H9 (cell line): ENCODE measurements around the gene AFF2. TPM values are rescaled to one million over a fixed set of nuclear protein-coding genes. Genes with fewer than 3 reads are reported as not detected.

Experiments used
- DNase-seq: peaks from one replicate; pipeline ENCODE4 v3.0.0-alpha.2; 2017
- H2AFZ ChIP-seq: one replicate; pipeline ENCODE4 v1.6.1; 2013; ENCODE audit warnings: mild to moderate bottlenecking, low read length, control low read depth, moderate library complexity
- H2AK5ac ChIP-seq: 2 replicates; pipeline ENCODE4 v1.6.1; 2013; ENCODE audit warnings: low read length, control low read depth, mixed read lengths; ENCODE audit not compliant: insufficient read length
- H2BK120ac ChIP-seq: one replicate; pipeline ENCODE4 v1.6.1; 2013; ENCODE audit warnings: low read depth, mild to moderate bottlenecking, low read length, control low read depth, inconsistent platforms; ENCODE audit not compliant: poor library complexity, severe bottlenecking
- H2BK12ac ChIP-seq: 2 replicates; pipeline ENCODE4 v1.6.1; 2013; ENCODE audit warnings: low read length, control low read depth, mixed read lengths, low read depth; ENCODE audit not compliant: insufficient read length
- H2BK15ac ChIP-seq: 2 replicates; pipeline ENCODE4 v1.6.1; 2013; ENCODE audit warnings: low read depth, low read length, control low read depth
- H2BK20ac ChIP-seq: one replicate; pipeline ENCODE4 v1.6.1; 2013; ENCODE audit warnings: low read depth, mild to moderate bottlenecking, low read length, control low read depth, inconsistent platforms; ENCODE audit not compliant: poor library complexity, severe bottlenecking
- H2BK5ac ChIP-seq: 2 replicates; pipeline ENCODE4 v1.6.1; 2013; ENCODE audit warnings: low read length, control low read depth, mixed read lengths; ENCODE audit not compliant: insufficient read length
- H3K14ac ChIP-seq: 2 replicates; pipeline ENCODE4 v1.6.1; 2013; ENCODE audit warnings: low read length, control low read depth; ENCODE audit not compliant: insufficient read depth
- H3K18ac ChIP-seq: 2 replicates; pipeline ENCODE4 v1.6.1; 2013; ENCODE audit warnings: low read depth, mild to moderate bottlenecking, mixed read lengths, low read length, control low read depth; ENCODE audit not compliant: insufficient read length
- H3K23ac ChIP-seq: 2 replicates; pipeline ENCODE4 v1.6.1; 2013; ENCODE audit warnings: low read length, control low read depth, mixed read lengths, low read depth; ENCODE audit not compliant: insufficient read length
- H3K23me2 ChIP-seq: 2 replicates; pipeline ENCODE4 v1.6.1; 2013; ENCODE audit warnings: low read depth, mild to moderate bottlenecking, mixed read lengths, low read length, control low read depth; ENCODE audit not compliant: insufficient read length, poor library complexity, severe bottlenecking
- H3K27ac ChIP-seq: 2 replicates; pipeline ENCODE4 v1.5.1; 2013; ENCODE audit warnings: low read length, control low read depth, mixed read lengths, low read depth; ENCODE audit not compliant: insufficient read length
- H3K27me3 ChIP-seq: 2 replicates; pipeline ENCODE4 v1.6.1; 2013; ENCODE audit warnings: low read length, control low read depth, inconsistent platforms; ENCODE audit not compliant: insufficient read depth
- H3K4ac ChIP-seq: 2 replicates; pipeline ENCODE4 v1.6.1; 2013; ENCODE audit warnings: low read depth, mild to moderate bottlenecking, control low read depth, inconsistent platforms, low read length, moderate library complexity
- H3K4me1 ChIP-seq: 2 replicates; pipeline ENCODE4 v1.6.1; 2013; ENCODE audit warnings: low read length, control low read depth, inconsistent platforms; ENCODE audit not compliant: insufficient read depth
- H3K4me2 ChIP-seq: 2 replicates; pipeline ENCODE4 v1.6.1; 2013; ENCODE audit warnings: low read length, control low read depth, mixed read lengths; ENCODE audit not compliant: insufficient read length, insufficient read depth
- H3K56ac ChIP-seq: 2 replicates; pipeline ENCODE4 v1.6.1; 2013; ENCODE audit warnings: low read depth, mild to moderate bottlenecking, mixed read lengths, low read length, control low read depth; ENCODE audit not compliant: insufficient read length
- H3K79me1 ChIP-seq: 2 replicates; pipeline ENCODE4 v1.6.1; 2013; ENCODE audit warnings: low read depth, mild to moderate bottlenecking, moderate library complexity, low read length, control low read depth, inconsistent platforms; ENCODE audit not compliant: insufficient read depth, poor library complexity, severe bottlenecking
- H3K79me2 ChIP-seq: 2 replicates; pipeline ENCODE4 v1.6.1; 2013; ENCODE audit warnings: low read length, control low read depth, inconsistent platforms; ENCODE audit not compliant: insufficient read depth
- H3K9ac ChIP-seq: 2 replicates; pipeline ENCODE4 v1.6.1; 2013; ENCODE audit warnings: low read length, control low read depth, mixed read lengths; ENCODE audit not compliant: insufficient read length; ENCODE audit errors: extremely low read depth
- H3K9me3 ChIP-seq: one replicate; pipeline ENCODE4 v1.6.1; 2013; ENCODE audit warnings: low read depth, low read length, inconsistent platforms; ENCODE audit not compliant: control insufficient read depth
- H3T11ph ChIP-seq: one replicate; pipeline ENCODE4 v1.6.1; 2013; ENCODE audit warnings: mild to moderate bottlenecking, low read length, control low read depth, inconsistent platforms
- H4K20me1 ChIP-seq: one replicate; pipeline ENCODE4 v1.6.1; 2013; ENCODE audit not compliant: control insufficient read depth, insufficient read length, insufficient read depth
- H4K5ac ChIP-seq: 2 replicates; pipeline ENCODE4 v1.6.1; 2013; ENCODE audit warnings: low read depth, mild to moderate bottlenecking, mixed read lengths, low read length, control low read depth; ENCODE audit not compliant: insufficient read length
- H4K8ac ChIP-seq: replicated peaks from 2 replicates; pipeline ENCODE4 v1.6.1; 2013; ENCODE audit warnings: low read length, control low read depth, mixed read lengths, low read depth; ENCODE audit not compliant: insufficient read length
- H4K91ac ChIP-seq: 2 replicates; pipeline ENCODE4 v1.6.1; 2013; ENCODE audit warnings: low read depth, mild to moderate bottlenecking, moderate library complexity, mixed read lengths, low read length, control low read depth; ENCODE audit not compliant: insufficient read length
- H3K27ac Mint-ChIP-seq, 3 experiments: 2 replicates in 2 of 3; 3 replicates in 1 of 3; pipeline ENCODE4 v1.8.0; 2020 to 2021; ENCODE audit warnings: mixed read lengths in 3 of 3, mild to moderate bottlenecking in 1 of 3, moderate library complexity in 1 of 3
- H3K27me3 Mint-ChIP-seq: 2 replicates; pipeline ENCODE4 v1.8.0; 2021; ENCODE audit warnings: low read depth, mild to moderate bottlenecking, moderate library complexity, mixed read lengths
- H3K36me3 Mint-ChIP-seq, 3 experiments: 2 replicates in 2 of 3; 3 replicates in 1 of 3; pipeline ENCODE4 v1.8.0; 2020 to 2021; ENCODE audit warnings: low read depth in 3 of 3, mixed read lengths in 3 of 3; ENCODE audit not compliant: insufficient read depth in 1 of 3
- H3K4me1 Mint-ChIP-seq, 2 experiments: 2 replicates each; pipeline ENCODE4 v1.8.0; 2020; ENCODE audit warnings: mixed read lengths in 2 of 2
- H3K4me3 Mint-ChIP-seq, 2 experiments: 2 replicates in 1 of 2; 3 replicates in 1 of 2; pipeline ENCODE4 v1.8.0; 2020 to 2021; ENCODE audit warnings: mild to moderate bottlenecking in 2 of 2, mixed read lengths in 2 of 2, moderate library complexity in 1 of 2
- H3K9me3 Mint-ChIP-seq, 2 experiments: 2 replicates in 1 of 2; 3 replicates in 1 of 2; pipeline ENCODE4 v1.8.0; 2020; ENCODE audit warnings: mild to moderate bottlenecking in 2 of 2, mixed read lengths in 2 of 2, moderate library complexity in 1 of 2
- WGBS: extraction: QIAGEN DNeasy Blood & Tissue Kit; methylation state at CpG from one replicate; pipeline ENCODE4 v1.1.7; 2013; ENCODE audit warnings: missing lambda C conversion rate, low lambda C conversion rate, mixed read lengths; ENCODE audit not compliant: insufficient read length; ENCODE audit errors: extremely low coverage; 5-methylcytosine and 5-hydroxymethylcytosine counted together
- total RNA-seq: library from RNA; stranded (reverse); gene quantifications from 2 replicates; pipeline ENCODE4 v1.2.1, GENCODE V29; 2021
- TF ChIP-seq, protein P1 (sequence below): fragments of 200-600 bp; sonication (generic); conservative IDR thresholded peaks from 3 replicates; pipeline ENCODE4 v1.8.0; 2021; ENCODE audit warnings: antibody characterized with exemption, mild to moderate bottlenecking

AFF2 gene
- total RNA-seq, 1 experiment from 2014 or later = 14.6 TPM

DNA sequence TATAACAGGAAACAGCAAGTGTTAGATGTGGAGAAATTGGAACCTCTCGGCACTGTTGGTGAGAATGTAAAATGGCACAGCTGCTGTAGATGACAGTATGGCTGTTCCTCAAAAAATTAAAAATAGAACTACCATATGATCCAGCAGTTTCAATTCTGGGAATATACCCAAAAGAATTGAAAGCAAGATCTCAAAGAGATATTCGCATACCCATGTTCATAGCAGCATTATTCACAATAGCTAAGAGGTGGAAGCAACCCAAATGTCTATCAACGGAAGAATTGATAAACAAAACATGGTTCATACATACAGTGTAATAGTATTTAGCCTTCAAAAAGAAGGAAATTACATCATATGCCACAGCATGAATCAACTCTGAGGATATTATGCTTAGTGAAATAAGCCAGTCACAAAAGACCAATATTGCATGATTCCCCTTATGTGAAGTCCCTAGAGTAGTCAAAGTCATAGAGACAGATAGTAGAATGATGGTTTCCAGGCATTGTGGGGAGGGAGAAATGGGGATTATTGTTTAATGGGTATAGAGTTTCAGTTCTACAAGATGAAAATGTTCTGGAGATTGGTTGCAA lies 537.0 kb downstream of the AFF2 start:
- H3K4me2 ChIP-seq = no peak overlapping the region
- H3K79me2 ChIP-seq = no peaks in the 10 kb centered on the region
- H2BK20ac ChIP-seq = no peak overlapping the region
- no peak overlapping the region for H3K18ac ChIP-seq
- peaks cover 22% of the 10 kb centered on the region for H3K9me3 ChIP-seq
- no peak overlapping the region for H3K56ac ChIP-seq
- H4K20me1 ChIP-seq = no peaks in the 10 kb centered on the region
- H3K23me2 ChIP-seq = no peaks in the 10 kb centered on the region
- DNase-seq = no peak
- H3K4me1 ChIP-seq = no peaks in the 10 kb centered on the region
- no peak overlapping the region for H4K8ac ChIP-seq
- no peak overlapping the region for H3K23ac ChIP-seq
- TF ChIP-seq, protein P1, sequence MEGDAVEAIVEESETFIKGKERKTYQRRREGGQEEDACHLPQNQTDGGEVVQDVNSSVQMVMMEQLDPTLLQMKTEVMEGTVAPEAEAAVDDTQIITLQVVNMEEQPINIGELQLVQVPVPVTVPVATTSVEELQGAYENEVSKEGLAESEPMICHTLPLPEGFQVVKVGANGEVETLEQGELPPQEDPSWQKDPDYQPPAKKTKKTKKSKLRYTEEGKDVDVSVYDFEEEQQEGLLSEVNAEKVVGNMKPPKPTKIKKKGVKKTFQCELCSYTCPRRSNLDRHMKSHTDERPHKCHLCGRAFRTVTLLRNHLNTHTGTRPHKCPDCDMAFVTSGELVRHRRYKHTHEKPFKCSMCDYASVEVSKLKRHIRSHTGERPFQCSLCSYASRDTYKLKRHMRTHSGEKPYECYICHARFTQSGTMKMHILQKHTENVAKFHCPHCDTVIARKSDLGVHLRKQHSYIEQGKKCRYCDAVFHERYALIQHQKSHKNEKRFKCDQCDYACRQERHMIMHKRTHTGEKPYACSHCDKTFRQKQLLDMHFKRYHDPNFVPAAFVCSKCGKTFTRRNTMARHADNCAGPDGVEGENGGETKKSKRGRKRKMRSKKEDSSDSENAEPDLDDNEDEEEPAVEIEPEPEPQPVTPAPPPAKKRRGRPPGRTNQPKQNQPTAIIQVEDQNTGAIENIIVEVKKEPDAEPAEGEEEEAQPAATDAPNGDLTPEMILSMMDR = no peak
- H3K9ac ChIP-seq = no peak overlapping the region
- no peak overlapping the region for H3K27ac ChIP-seq
- H3K36me3 Mint-ChIP-seq = no peaks in the 10 kb centered on the region; a peak in 1 of 7 replicates
- no peak overlapping the region for H3K4me3 Mint-ChIP-seq
- no peak overlapping the region for H2BK120ac ChIP-seq
- no peaks in the 10 kb centered on the region for H3K79me1 ChIP-seq
- H3K27me3 ChIP-seq = no peaks in the 10 kb centered on the region
- no peak overlapping the region for H2BK12ac ChIP-seq
- H2AFZ ChIP-seq = no peak overlapping the region
- no peak overlapping the region for H3K4ac ChIP-seq
- H2AK5ac ChIP-seq = no peak overlapping the region
- H3K27ac Mint-ChIP-seq = no peak overlapping the region
- H2BK15ac ChIP-seq = no peak overlapping the region
- WGBS = no CpG with 5 or more reads among the region's 3 CpGs
- H3K9me3 Mint-ChIP-seq = peaks cover 29 to 40% of the 10 kb centered on the region in 2 experiments
- no peak overlapping the region for H2BK5ac ChIP-seq
- H3K27me3 Mint-ChIP-seq = no peaks in the 10 kb centered on the region
- 0 out of 4 replicates have a peak, but pooled peaks cover 0 to 2% of the 10 kb centered on the region in 2 experiments for H3K4me1 Mint-ChIP-seq
- H4K5ac ChIP-seq = no peak overlapping the region
- H4K91ac ChIP-seq = no peak overlapping the region
- H3K14ac ChIP-seq = no peak overlapping the region
- no peak overlapping the region for H3T11ph ChIP-seq
